WTC11 (cell line): ENCODE results near the gene ACOT13. TPM values are rescaled to one million over a fixed set of nuclear protein-coding genes. Genes with fewer than 3 reads are reported as not detected.

Experiments used
- ATAC-seq: fragments of 200-7000 bp; cut with Tn5 transposase; 2 replicates; pipeline ENCODE4 v1.10.0; 2021; ENCODE audit warnings: mild to moderate bottlenecking, moderate library complexity
- CTCF ChIA-PET: fragments of 300-600 bp; sonication (Branson Sonifier 250); formaldehyde crosslinking; loops from one replicate; lab custom pipeline; 2021; ENCODE audit warnings: antibody characterized with exemption; lab: Charles Lee
- POLR2A ChIA-PET: fragments of 350-600 bp; sonication (Branson Sonifier 250); formaldehyde crosslinking; loops from one replicate; lab custom pipeline; 2021; ENCODE audit warnings: antibody characterized with exemption; lab: Charles Lee
- DNase-seq: peaks from one replicate; pipeline ENCODE4 v3.0.0; 2021; ENCODE audit warnings: low spot score
- H3K27ac Mint-ChIP-seq: 2 replicates; pipeline ENCODE4 v1.8.0; 2021; ENCODE audit warnings: mixed read lengths
- H3K27me3 Mint-ChIP-seq: 2 replicates; pipeline ENCODE4 v1.8.0; 2021; ENCODE audit warnings: low read depth, mild to moderate bottlenecking, moderate library complexity, mixed read lengths
- H3K36me3 Mint-ChIP-seq: 2 replicates; pipeline ENCODE4 v1.8.0; 2021; ENCODE audit warnings: mixed read lengths
- H3K4me1 Mint-ChIP-seq: 2 replicates; pipeline ENCODE4 v1.8.0; 2022; ENCODE audit warnings: mixed read lengths
- H3K4me3 Mint-ChIP-seq: 2 replicates; pipeline ENCODE4 v1.8.0; 2021; ENCODE audit warnings: mild to moderate bottlenecking, moderate library complexity, mixed read lengths
- H3K9me3 Mint-ChIP-seq: 2 replicates; pipeline ENCODE4 v1.8.0; 2021; ENCODE audit warnings: mixed read lengths
- ELF4 ChIP-seq: sonication (generic); formaldehyde crosslinking; IDR thresholded peaks from 2 replicates; pipeline ENCODE4 v1.8.1; 2022; ENCODE audit warnings: low read depth, mild to moderate bottlenecking, moderate library complexity, missing genetic modification reagents
- IRF2 ChIP-seq: sonication (generic); formaldehyde crosslinking; IDR thresholded peaks from 2 replicates; pipeline ENCODE4 v1.8.0; 2022; ENCODE audit warnings: low read depth, missing genetic modification reagents, borderline replicate concordance
- JAZF1 ChIP-seq: fragments of 250-450 bp; sonication (Bioruptor Pico); IDR thresholded peaks from 2 replicates; pipeline ENCODE4 v1.9.0; 2021; ENCODE audit warnings: moderate library complexity, mild to moderate bottlenecking, inconsistent platforms
- OVOL2 ChIP-seq: fragments of 250-450 bp; sonication (Bioruptor Pico); IDR thresholded peaks from 2 replicates; pipeline ENCODE4 v1.9.0; 2021; ENCODE audit warnings: mild to moderate bottlenecking, borderline replicate concordance
- PRRX2 ChIP-seq: fragments of 250-450 bp; sonication (Bioruptor Pico); IDR thresholded peaks from 2 replicates; pipeline ENCODE4 v1.8.0; 2021; ENCODE audit warnings: mild to moderate bottlenecking
- RELA ChIP-seq: sonication (generic); formaldehyde crosslinking; IDR thresholded peaks from 2 replicates; pipeline ENCODE4 v1.8.1; 2022; ENCODE audit warnings: missing genetic modification reagents, mild to moderate bottlenecking, borderline replicate concordance
- SMAD3 ChIP-seq: sonication (generic); formaldehyde crosslinking; IDR thresholded peaks from 2 replicates; pipeline ENCODE4 v1.8.0; 2022; ENCODE audit warnings: missing genetic modification reagents, mild to moderate bottlenecking, borderline replicate concordance
- TP53 ChIP-seq: sonication (generic); formaldehyde crosslinking; IDR thresholded peaks from 2 replicates; pipeline ENCODE4 v1.8.1; 2023; ENCODE audit warnings: mild to moderate bottlenecking, missing genetic modification reagents
- ZBTB21 ChIP-seq: sonication (generic); formaldehyde crosslinking; IDR thresholded peaks from 2 replicates; pipeline ENCODE4 v1.8.1; 2023; ENCODE audit warnings: mild to moderate bottlenecking, missing genetic modification reagents, borderline replicate concordance
- ZNF121 ChIP-seq: sonication (generic); formaldehyde crosslinking; IDR thresholded peaks from 2 replicates; pipeline ENCODE4 v1.8.0; 2023; ENCODE audit warnings: missing genetic modification reagents
- ZNF219 ChIP-seq: sonication (generic); formaldehyde crosslinking; IDR thresholded peaks from 2 replicates; pipeline ENCODE4 v1.8.0; 2023; ENCODE audit warnings: missing genetic modification reagents, mild to moderate bottlenecking, borderline replicate concordance
- ZNF232 ChIP-seq: sonication (generic); formaldehyde crosslinking; IDR thresholded peaks from 2 replicates; pipeline ENCODE4 v1.8.0; 2022; ENCODE audit warnings: mild to moderate bottlenecking, missing genetic modification reagents
- ZNF317 ChIP-seq: sonication (generic); formaldehyde crosslinking; IDR thresholded peaks from 2 replicates; pipeline ENCODE4 v1.8.1; 2023; ENCODE audit warnings: low read depth, mild to moderate bottlenecking, moderate library complexity, missing genetic modification reagents, borderline replicate concordance
- ZNF416 ChIP-seq: fragments of 250-450 bp; sonication (Bioruptor Pico); IDR thresholded peaks from 2 replicates; pipeline ENCODE4 v1.9.0; 2021; ENCODE audit warnings: mild to moderate bottlenecking, inconsistent platforms
- total RNA-seq: library from RNA; stranded (reverse); gene quantifications from 3 replicates; pipeline ENCODE4 v1.2.3, GENCODE V29; 2021
- TF ChIP-seq, protein P1 (sequence below): sonication (generic); formaldehyde crosslinking; IDR thresholded peaks from 2 replicates; pipeline ENCODE4 v1.8.0; 2023; ENCODE audit warnings: missing genetic modification reagents
- TF ChIP-seq, protein P2 (sequence below): fragments of 200-600 bp; IDR thresholded peaks from 2 replicates; pipeline ENCODE4 v1.8.0; 2022; ENCODE audit warnings: antibody characterized with exemption
- TF ChIP-seq, protein P3 (sequence below): sonication (generic); formaldehyde crosslinking; IDR thresholded peaks from 2 replicates; pipeline ENCODE4 v1.8.1; 2023; ENCODE audit warnings: mild to moderate bottlenecking, missing genetic modification reagents, moderate library complexity
- TF ChIP-seq, protein P4 (sequence below): sonication (generic); formaldehyde crosslinking; IDR thresholded peaks from 2 replicates; pipeline ENCODE4 v1.8.1; 2022; ENCODE audit warnings: low read depth, missing genetic modification reagents, borderline replicate concordance
- TF ChIP-seq, protein P5 (sequence below): sonication (generic); formaldehyde crosslinking; IDR thresholded peaks from 2 replicates; pipeline ENCODE4 v1.8.1; 2022; ENCODE audit warnings: mild to moderate bottlenecking, missing genetic modification reagents, moderate library complexity, borderline replicate concordance
- TF ChIP-seq, protein P6 (sequence below): sonication (generic); formaldehyde crosslinking; IDR thresholded peaks from 2 replicates; pipeline ENCODE4 v1.8.1; 2023; ENCODE audit warnings: mild to moderate bottlenecking, missing genetic modification reagents, borderline replicate concordance

ACOT13 gene
- total RNA-seq, 1 experiment from 2014 or later = 54.0 TPM

DNA sequence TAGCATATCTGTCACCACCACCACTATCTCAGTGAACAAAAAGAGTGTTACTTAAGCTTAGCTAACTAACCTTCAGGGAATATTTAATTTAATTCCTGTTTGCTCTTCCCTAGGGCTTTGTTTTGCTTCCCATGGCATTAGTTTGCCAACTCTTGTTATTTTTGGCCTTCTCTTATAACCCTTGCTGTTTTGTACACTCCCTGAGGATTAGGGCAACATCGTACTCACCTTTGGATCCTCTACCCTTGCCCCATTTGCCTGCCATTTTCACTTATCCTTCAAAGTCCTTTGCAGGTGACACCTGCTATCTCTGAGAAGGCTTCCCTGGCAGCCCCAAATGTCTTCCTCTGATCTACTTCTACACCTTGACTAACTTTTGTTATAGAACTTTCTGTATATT lies 23.7 kb downstream of the ACOT13 start:
- no peak overlapping the region for H3K4me3 Mint-ChIP-seq

DNA sequence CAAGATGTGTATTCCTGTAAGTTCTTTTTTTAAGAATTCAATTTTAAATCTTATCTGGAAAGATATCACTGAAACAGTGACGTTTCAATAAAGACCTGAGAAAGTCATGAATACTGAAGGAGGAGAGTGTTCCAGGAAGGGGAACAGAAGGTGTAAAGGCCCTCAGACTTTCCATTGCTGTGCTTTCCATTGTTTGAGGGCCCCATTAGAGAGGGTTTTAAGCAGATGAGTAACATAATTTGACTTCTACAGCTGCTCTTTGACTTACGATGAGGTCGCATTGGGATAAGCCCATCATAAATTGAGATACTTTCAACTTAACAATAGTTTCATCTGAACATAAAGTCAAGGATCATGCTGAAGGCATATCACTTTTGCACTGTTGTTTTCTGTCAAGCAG lies 24.7 kb downstream of the ACOT13 start:
- peak overlapping the region; percentile 0; the same call in 1 of the 2 replicates for H3K27ac Mint-ChIP-seq
- ATAC-seq = no peak
- no peaks in the 10 kb centered on the region for H3K27me3 Mint-ChIP-seq
- TF ChIP-seq, protein P1, sequence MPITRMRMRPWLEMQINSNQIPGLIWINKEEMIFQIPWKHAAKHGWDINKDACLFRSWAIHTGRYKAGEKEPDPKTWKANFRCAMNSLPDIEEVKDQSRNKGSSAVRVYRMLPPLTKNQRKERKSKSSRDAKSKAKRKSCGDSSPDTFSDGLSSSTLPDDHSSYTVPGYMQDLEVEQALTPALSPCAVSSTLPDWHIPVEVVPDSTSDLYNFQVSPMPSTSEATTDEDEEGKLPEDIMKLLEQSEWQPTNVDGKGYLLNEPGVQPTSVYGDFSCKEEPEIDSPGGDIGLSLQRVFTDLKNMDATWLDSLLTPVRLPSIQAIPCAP (CRISPR knock-in tag) = no peak
- TF ChIP-seq, protein P2, sequence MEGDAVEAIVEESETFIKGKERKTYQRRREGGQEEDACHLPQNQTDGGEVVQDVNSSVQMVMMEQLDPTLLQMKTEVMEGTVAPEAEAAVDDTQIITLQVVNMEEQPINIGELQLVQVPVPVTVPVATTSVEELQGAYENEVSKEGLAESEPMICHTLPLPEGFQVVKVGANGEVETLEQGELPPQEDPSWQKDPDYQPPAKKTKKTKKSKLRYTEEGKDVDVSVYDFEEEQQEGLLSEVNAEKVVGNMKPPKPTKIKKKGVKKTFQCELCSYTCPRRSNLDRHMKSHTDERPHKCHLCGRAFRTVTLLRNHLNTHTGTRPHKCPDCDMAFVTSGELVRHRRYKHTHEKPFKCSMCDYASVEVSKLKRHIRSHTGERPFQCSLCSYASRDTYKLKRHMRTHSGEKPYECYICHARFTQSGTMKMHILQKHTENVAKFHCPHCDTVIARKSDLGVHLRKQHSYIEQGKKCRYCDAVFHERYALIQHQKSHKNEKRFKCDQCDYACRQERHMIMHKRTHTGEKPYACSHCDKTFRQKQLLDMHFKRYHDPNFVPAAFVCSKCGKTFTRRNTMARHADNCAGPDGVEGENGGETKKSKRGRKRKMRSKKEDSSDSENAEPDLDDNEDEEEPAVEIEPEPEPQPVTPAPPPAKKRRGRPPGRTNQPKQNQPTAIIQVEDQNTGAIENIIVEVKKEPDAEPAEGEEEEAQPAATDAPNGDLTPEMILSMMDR = no peak
- TF ChIP-seq, protein P3, sequence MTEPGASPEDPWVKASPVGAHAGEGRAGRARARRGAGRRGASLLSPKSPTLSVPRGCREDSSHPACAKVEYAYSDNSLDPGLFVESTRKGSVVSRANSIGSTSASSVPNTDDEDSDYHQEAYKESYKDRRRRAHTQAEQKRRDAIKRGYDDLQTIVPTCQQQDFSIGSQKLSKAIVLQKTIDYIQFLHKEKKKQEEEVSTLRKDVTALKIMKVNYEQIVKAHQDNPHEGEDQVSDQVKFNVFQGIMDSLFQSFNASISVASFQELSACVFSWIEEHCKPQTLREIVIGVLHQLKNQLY (CRISPR knock-in tag) = no peak
- no peak for TF ChIP-seq JAZF1 (CRISPR knock-in tag)
- TF ChIP-seq, protein P4, sequence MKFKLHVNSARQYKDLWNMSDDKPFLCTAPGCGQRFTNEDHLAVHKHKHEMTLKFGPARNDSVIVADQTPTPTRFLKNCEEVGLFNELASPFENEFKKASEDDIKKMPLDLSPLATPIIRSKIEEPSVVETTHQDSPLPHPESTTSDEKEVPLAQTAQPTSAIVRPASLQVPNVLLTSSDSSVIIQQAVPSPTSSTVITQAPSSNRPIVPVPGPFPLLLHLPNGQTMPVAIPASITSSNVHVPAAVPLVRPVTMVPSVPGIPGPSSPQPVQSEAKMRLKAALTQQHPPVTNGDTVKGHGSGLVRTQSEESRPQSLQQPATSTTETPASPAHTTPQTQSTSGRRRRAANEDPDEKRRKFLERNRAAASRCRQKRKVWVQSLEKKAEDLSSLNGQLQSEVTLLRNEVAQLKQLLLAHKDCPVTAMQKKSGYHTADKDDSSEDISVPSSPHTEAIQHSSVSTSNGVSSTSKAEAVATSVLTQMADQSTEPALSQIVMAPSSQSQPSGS (CRISPR knock-in tag) = no peak
- no peak for TF ChIP-seq OVOL2 (CRISPR knock-in tag)
- no peak for TF ChIP-seq ZNF317 (CRISPR knock-in tag)
- no peak for TF ChIP-seq ZNF416 (CRISPR knock-in tag)
- no peak for TF ChIP-seq IRF2 (CRISPR knock-in tag)
- TF ChIP-seq PRRX2 (CRISPR knock-in tag) = no peak
- TF ChIP-seq ZNF219 (CRISPR knock-in tag) = no peak
- TF ChIP-seq, all 79 proteins: peak for 0
- no peak for DNase-seq
- H3K4me3 Mint-ChIP-seq = no peak overlapping the region
- CTCF ChIA-PET = no interaction called here
- 0 out of 2 replicates have a peak, but pooled peaks cover 3% of the 10 kb centered on the region for H3K9me3 Mint-ChIP-seq
- H3K4me1 Mint-ChIP-seq = peaks cover 21% of the 10 kb centered on the region
- POLR2A ChIA-PET = no interaction called here
- H3K36me3 Mint-ChIP-seq = peaks cover 13% of the 10 kb centered on the region

More for the DNA sequence above, 23.7 kb downstream of the ACOT13 start:
- CTCF ChIA-PET = no interaction called here
- ATAC-seq (no peak), DNase-seq (no peak)
- H3K27me3 Mint-ChIP-seq = no peaks in the 10 kb centered on the region
- no peak for TF ChIP-seq ZBTB21 (CRISPR knock-in tag)
- TF ChIP-seq, protein P5, sequence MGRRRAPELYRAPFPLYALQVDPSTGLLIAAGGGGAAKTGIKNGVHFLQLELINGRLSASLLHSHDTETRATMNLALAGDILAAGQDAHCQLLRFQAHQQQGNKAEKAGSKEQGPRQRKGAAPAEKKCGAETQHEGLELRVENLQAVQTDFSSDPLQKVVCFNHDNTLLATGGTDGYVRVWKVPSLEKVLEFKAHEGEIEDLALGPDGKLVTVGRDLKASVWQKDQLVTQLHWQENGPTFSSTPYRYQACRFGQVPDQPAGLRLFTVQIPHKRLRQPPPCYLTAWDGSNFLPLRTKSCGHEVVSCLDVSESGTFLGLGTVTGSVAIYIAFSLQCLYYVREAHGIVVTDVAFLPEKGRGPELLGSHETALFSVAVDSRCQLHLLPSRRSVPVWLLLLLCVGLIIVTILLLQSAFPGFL (CRISPR knock-in tag) = no peak
- H3K9me3 Mint-ChIP-seq = 0 out of 2 replicates have a peak, but pooled peaks cover 3% of the 10 kb centered on the region
- POLR2A ChIA-PET = no interaction called here
- H3K27ac Mint-ChIP-seq = no peak overlapping the region
- H3K4me1 Mint-ChIP-seq = peaks cover 28% of the 10 kb centered on the region
- H3K36me3 Mint-ChIP-seq = peaks cover 13% of the 10 kb centered on the region

DNA sequence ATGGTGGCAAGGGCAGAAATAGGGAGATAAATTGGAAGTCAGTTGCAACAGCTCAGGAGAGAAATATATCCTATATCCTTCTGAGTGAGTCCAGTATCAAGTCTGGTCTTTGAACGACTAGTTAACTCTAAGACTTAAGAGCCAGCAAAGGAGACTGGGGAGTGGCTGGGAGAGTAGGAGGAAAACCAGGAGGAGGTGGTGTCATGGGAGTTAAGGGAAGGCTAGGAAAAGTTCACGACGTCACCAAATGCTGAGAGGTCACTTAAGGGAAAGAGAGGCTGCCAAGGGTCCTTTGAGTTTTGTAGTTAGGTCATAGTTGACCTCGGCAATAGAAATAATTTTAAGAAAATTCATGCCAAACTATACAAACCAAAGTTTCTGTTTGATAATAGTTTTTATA lies 25.1 kb downstream of the ACOT13 start:
- Mint-ChIP-seq H3K4me3 (no peak overlapping the region), H3K4me1 (peaks cover 16% of the 10 kb centered on the region), H3K9me3 (0 out of 2 replicates have a peak, but pooled peaks cover 3% of the 10 kb centered on the region), H3K27ac (peak overlapping the region; percentile 0; the same call in 1 of the 2 replicates), H3K36me3 (peaks cover 9% of the 10 kb centered on the region), H3K27me3 (no peaks in the 10 kb centered on the region)
- no peak for ATAC-seq
- ChIA-PET POLR2A (no interaction called here), CTCF (no interaction called here)
- no peak for DNase-seq
- TF ChIP-seq RELA (CRISPR knock-in tag) = no peak
- no peak for TF ChIP-seq ZNF232 (CRISPR knock-in tag)
- no peak for TF ChIP-seq TP53 (CRISPR knock-in tag)
- TF ChIP-seq ELF4 (CRISPR knock-in tag) = no peak
- TF ChIP-seq ZNF219 (CRISPR knock-in tag) = no peak
- TF ChIP-seq ZNF121 (CRISPR knock-in tag) = no peak
- TF ChIP-seq SMAD3 (CRISPR knock-in tag) = no peak
- TF ChIP-seq, protein P6, sequence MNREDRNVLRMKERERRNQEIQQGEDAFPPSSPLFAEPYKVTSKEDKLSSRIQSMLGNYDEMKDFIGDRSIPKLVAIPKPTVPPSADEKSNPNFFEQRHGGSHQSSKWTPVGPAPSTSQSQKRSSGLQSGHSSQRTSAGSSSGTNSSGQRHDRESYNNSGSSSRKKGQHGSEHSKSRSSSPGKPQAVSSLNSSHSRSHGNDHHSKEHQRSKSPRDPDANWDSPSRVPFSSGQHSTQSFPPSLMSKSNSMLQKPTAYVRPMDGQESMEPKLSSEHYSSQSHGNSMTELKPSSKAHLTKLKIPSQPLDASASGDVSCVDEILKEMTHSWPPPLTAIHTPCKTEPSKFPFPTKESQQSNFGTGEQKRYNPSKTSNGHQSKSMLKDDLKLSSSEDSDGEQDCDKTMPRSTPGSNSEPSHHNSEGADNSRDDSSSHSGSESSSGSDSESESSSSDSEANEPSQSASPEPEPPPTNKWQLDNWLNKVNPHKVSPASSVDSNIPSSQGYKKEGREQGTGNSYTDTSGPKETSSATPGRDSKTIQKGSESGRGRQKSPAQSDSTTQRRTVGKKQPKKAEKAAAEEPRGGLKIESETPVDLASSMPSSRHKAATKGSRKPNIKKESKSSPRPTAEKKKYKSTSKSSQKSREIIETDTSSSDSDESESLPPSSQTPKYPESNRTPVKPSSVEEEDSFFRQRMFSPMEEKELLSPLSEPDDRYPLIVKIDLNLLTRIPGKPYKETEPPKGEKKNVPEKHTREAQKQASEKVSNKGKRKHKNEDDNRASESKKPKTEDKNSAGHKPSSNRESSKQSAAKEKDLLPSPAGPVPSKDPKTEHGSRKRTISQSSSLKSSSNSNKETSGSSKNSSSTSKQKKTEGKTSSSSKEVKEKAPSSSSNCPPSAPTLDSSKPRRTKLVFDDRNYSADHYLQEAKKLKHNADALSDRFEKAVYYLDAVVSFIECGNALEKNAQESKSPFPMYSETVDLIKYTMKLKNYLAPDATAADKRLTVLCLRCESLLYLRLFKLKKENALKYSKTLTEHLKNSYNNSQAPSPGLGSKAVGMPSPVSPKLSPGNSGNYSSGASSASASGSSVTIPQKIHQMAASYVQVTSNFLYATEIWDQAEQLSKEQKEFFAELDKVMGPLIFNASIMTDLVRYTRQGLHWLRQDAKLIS (CRISPR knock-in tag) = no peak
